Neuronal stem cell (in vitro differentiated cells): Measurements from ENCODE around the gene BEAN1.

Source experiments
- DNase-seq: peaks from one replicate; pipeline ENCODE4 v3.0.0-alpha.2; 2013; ENCODE audit warnings: low spot score
- H2AFZ ChIP-seq: one replicate; pipeline ENCODE4 v1.6.1; 2013; ENCODE audit warnings: mild to moderate bottlenecking, low read length, inconsistent platforms
- H2AK5ac ChIP-seq: 2 replicates; pipeline ENCODE4 v1.6.1; 2013; ENCODE audit warnings: low read depth, mild to moderate bottlenecking, inconsistent platforms, low read length, moderate library complexity, mixed read lengths
- H2BK120ac ChIP-seq: 2 replicates; pipeline ENCODE4 v1.6.1; 2013; ENCODE audit warnings: low read depth, mild to moderate bottlenecking, inconsistent platforms, low read length, moderate library complexity, mixed read lengths
- H2BK12ac ChIP-seq: one replicate; pipeline ENCODE4 v1.6.1; 2013; ENCODE audit warnings: low read length, inconsistent platforms
- H2BK15ac ChIP-seq: 2 replicates; pipeline ENCODE4 v1.6.1; 2013; ENCODE audit warnings: mild to moderate bottlenecking, low read length, inconsistent platforms, mixed read lengths
- H2BK5ac ChIP-seq: one replicate; pipeline ENCODE4 v1.6.1; 2013; ENCODE audit warnings: inconsistent platforms, mild to moderate bottlenecking, low read length, moderate library complexity
- H3K14ac ChIP-seq: one replicate; pipeline ENCODE4 v1.6.1; 2013; ENCODE audit warnings: low read length, inconsistent platforms
- H3K18ac ChIP-seq: 2 replicates; pipeline ENCODE4 v1.6.1; 2013; ENCODE audit warnings: low read length, inconsistent platforms
- H3K23ac ChIP-seq: 2 replicates; pipeline ENCODE4 v1.6.1; 2013; ENCODE audit warnings: low read depth, mild to moderate bottlenecking, mixed read lengths, low read length, inconsistent platforms; ENCODE audit not compliant: poor library complexity
- H3K27ac ChIP-seq: replicated peaks from 3 replicates; pipeline ENCODE4 v1.5.1; 2013; ENCODE audit warnings: low read length, inconsistent platforms
- H3K27me3 ChIP-seq, 3 experiments: 2 replicates each; pipeline ENCODE4 v1.6.1; 2013; ENCODE audit warnings: low read length in 3 of 3, mild to moderate bottlenecking in 2 of 3, inconsistent platforms in 1 of 3, low read depth in 1 of 3, mixed read lengths in 1 of 3, moderate library complexity in 1 of 3; ENCODE audit not compliant: control insufficient read depth in 3 of 3, insufficient read depth in 3 of 3
- H3K36me3 ChIP-seq, 2 donors: replicated peaks in 1 of 2; 2 replicates each; pipeline ENCODE4 v1.6.1; 2013; ENCODE audit warnings: low read length in 2 of 2; ENCODE audit not compliant: control insufficient read depth in 2 of 2, insufficient read depth in 2 of 2
- H3K4ac ChIP-seq: 2 replicates; pipeline ENCODE4 v1.6.1; 2013; ENCODE audit warnings: inconsistent platforms, mild to moderate bottlenecking, low read length, moderate library complexity
- H3K4me1 ChIP-seq, 2 donors: 1 replicate in 1 of 2; 2 replicates in 1 of 2; pipeline ENCODE4 v1.6.1; 2013; ENCODE audit warnings: low read length in 2 of 2, low read depth in 1 of 2; ENCODE audit not compliant: control insufficient read depth in 2 of 2, insufficient read depth in 1 of 2
- H3K4me2 ChIP-seq: one replicate; pipeline ENCODE4 v1.6.1; 2013; ENCODE audit warnings: mild to moderate bottlenecking, low read length, inconsistent platforms; ENCODE audit not compliant: insufficient read depth, poor library complexity, severe bottlenecking
- H3K4me3 ChIP-seq, 2 donors: 2 replicates each; pipeline ENCODE4 v1.5.1; 2013; ENCODE audit warnings: low read length in 2 of 2, mild to moderate bottlenecking in 2 of 2, inconsistent platforms in 1 of 2, moderate library complexity in 1 of 2
- H3K79me1 ChIP-seq: one replicate; pipeline ENCODE4 v1.6.1; 2013; ENCODE audit warnings: low read depth, mild to moderate bottlenecking, inconsistent platforms, low read length, moderate library complexity
- H3K9ac ChIP-seq: one replicate; pipeline ENCODE4 v1.6.1; 2013; ENCODE audit warnings: mild to moderate bottlenecking, low read depth, low read length, inconsistent platforms; ENCODE audit not compliant: poor library complexity
- H3K9me3 ChIP-seq, 2 donors: replicated peaks in 1 of 2; 2 replicates each; pipeline versions ENCODE3 to v1.6.1; 2013; ENCODE audit warnings: low read length in 2 of 2, mild to moderate bottlenecking in 2 of 2, inconsistent platforms in 1 of 2, low read depth in 1 of 2, mixed read lengths in 1 of 2, moderate library complexity in 1 of 2; ENCODE audit not compliant: control insufficient read depth in 2 of 2, insufficient read depth in 1 of 2
- H4K8ac ChIP-seq: one replicate; pipeline ENCODE4 v1.6.1; 2013; ENCODE audit warnings: low read depth, mild to moderate bottlenecking, inconsistent platforms, low read length, moderate library complexity
- H4K91ac ChIP-seq: one replicate; pipeline ENCODE4 v1.6.1; 2013; ENCODE audit warnings: low read length, low read depth, mild to moderate bottlenecking, inconsistent platforms; ENCODE audit not compliant: poor library complexity
- WGBS, 2 donors: extraction: QIAGEN DNeasy Blood & Tissue Kit; methylation state at CpG; one replicate each; pipeline ENCODE4 v1.1.7; 2013; ENCODE audit warnings: missing lambda C conversion rate in 2 of 2, mixed read lengths in 1 of 2; ENCODE audit not compliant: insufficient read length in 2 of 2, insufficient replicate concordance in 1 of 2; ENCODE audit errors: extremely low coverage in 2 of 2; 5-methylcytosine and 5-hydroxymethylcytosine counted together

Gene BEAN1

DNA sequence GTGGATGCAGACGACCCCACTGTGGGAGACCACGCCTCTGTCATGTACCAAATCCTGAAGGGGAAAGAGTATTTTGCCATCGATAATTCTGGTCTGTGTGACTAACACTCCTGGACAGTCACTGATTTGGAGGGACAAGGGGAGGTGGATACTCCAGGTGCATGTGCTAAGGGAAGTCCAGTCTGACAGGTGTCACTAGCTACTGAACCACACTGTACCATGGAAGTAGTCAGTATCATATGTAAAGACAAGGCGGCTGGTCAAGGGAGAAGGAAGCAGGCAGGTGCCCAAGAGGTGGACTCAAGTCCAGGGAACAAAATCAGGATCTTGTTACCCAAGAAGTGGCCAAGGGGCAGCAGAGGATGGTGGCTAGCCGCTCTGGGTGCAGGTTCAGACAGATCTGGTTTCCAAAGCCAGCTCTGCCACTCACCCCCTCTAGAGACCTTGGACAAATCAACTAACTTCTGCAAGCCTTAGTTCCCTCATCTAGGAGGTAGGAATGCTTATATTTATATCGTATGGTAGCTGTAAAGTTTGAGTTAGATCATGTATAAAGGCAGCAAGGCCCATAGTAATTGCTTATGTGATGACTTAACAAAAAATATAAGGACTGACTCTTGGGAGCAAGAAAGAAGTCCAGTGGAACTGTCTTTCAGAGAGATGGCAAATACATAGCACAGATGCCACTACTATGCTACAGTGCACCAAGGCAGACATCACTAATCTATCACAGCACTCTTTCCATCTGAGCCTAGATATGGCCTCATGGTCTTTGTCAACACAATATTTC lies 38.5 kb upstream of the BEAN1 start:
- no CpG with 5 or more reads among the region's 6 CpGs for WGBS, 2 donors
- Histone ChIP-seq H3K27ac (no peak overlapping the region), H2AK5ac (no peak overlapping the region), H3K18ac (no peak overlapping the region), H3K4me2 (no peak overlapping the region), H3K23ac (no peak overlapping the region), H3K14ac (no peak overlapping the region), H4K8ac (no peak overlapping the region), H2BK5ac (peak overlapping the region; percentile 2), H2BK15ac (no peak overlapping the region), H3K36me3 (no peaks in the 10 kb centered on the region), H3K4me1 (peaks cover 0 to 1% of the 10 kb centered on the region in 2 donors), H3K9ac (no peak overlapping the region), H3K79me1 (no peaks in the 10 kb centered on the region), H2BK120ac (no peak overlapping the region), H2BK12ac (no peak overlapping the region), H3K9me3 (no peaks in the 10 kb centered on the region), H2AFZ (no peak overlapping the region), H4K91ac (no peak overlapping the region), H3K4ac (no peak overlapping the region), H3K27me3 (peaks cover 0 to under 1% (median 0%) of the 10 kb centered on the region in 3 experiments), H3K4me3 (no peak overlapping the region)
- DNase-seq, result no peak

DNA sequence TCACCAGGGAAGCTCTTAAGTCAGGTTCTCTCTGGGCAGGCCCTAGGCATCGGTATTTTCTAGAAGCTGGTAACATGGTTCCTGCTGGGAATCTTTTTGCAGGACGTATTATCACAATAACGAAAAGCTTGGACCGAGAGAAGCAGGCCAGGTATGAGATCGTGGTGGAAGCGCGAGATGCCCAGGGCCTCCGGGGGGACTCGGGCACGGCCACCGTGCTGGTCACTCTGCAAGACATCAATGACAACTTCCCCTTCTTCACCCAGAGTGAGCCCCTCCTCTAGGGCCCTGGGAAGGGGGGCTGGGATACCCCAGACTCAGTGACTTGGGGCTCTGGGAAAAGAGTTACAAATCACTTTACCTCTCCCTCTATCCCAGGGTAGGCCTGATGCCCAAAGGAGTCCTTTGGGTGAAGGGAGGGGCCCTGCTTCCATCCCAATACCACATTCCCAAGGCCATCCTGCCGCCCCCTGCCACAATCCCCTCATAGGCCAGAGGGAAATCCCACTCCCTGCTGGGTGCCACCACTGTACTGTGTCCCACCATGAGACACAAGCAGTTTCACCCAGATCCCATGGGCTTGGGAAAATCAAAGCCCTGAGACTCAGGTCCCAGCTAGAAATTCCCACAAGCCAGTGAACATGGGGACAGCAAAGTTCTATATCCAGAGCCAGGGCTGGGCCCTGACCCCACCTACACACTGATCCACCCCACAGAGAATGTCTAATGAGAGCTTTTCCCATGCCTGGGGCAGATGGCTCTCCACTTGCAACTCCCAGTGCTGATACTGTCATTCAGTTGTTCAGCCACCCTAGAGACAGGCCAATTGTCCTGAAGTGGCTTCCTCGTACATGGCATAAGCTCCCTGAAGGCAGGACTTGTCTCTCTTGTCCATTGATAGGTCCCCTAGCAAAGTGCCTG lies 37.6 kb upstream of the BEAN1 start:
- Histone ChIP-seq H3K9ac (no peak overlapping the region), H3K4ac (no peak overlapping the region), H4K8ac (no peak overlapping the region), H3K79me1 (no peaks in the 10 kb centered on the region), H2BK120ac (no peak overlapping the region), H2BK12ac (no peak overlapping the region), H3K18ac (peak overlapping the region; percentile 21), H2BK5ac (no peak overlapping the region), H3K27ac (no peak overlapping the region), H3K23ac (no peak overlapping the region), H3K4me3 (no peak overlapping the region), H3K27me3 (no peaks in the 10 kb centered on the region), H3K4me2 (no peak overlapping the region), H3K36me3 (no peaks in the 10 kb centered on the region), H2BK15ac (no peak overlapping the region), H3K4me1 (no peaks in the 10 kb centered on the region), H2AK5ac (no peak overlapping the region), H3K9me3 (no peaks in the 10 kb centered on the region), H2AFZ (no peak overlapping the region), H4K91ac (no peak overlapping the region), H3K14ac (no peak overlapping the region)
- no peak for DNase-seq
- no CpG with 5 or more reads among the region's 13 CpGs for WGBS, 2 donors

- WGBS, 2 donors, result no CpG with 5 or more reads among the region's 14 CpGs
- H2AK5ac ChIP-seq, result no peak overlapping the region
- no peak overlapping the region for H2BK12ac ChIP-seq
- H3K18ac ChIP-seq, result no peak overlapping the region
- H3K9ac ChIP-seq, result no peak overlapping the region
- H3K14ac ChIP-seq, result no peak overlapping the region
- H3K27ac ChIP-seq, result no peak overlapping the region
- no peaks in the 10 kb centered on the region for H3K36me3 ChIP-seq
- no peaks in the 10 kb centered on the region for H3K27me3 ChIP-seq
- H2AFZ ChIP-seq, result no peak overlapping the region
- H3K79me1 ChIP-seq, result no peaks in the 10 kb centered on the region
- no peak overlapping the region for H2BK15ac ChIP-seq
- no peak overlapping the region for H2BK120ac ChIP-seq
- H2BK5ac ChIP-seq, result no peak overlapping the region
- H4K8ac ChIP-seq, result no peak overlapping the region
- no peak overlapping the region for H3K4me2 ChIP-seq
- no peak overlapping the region for H3K23ac ChIP-seq
- H3K9me3 ChIP-seq, result no peaks in the 10 kb centered on the region
- no peak overlapping the region for H3K4ac ChIP-seq
- DNase-seq, result no peak
- H4K91ac ChIP-seq, result no peak overlapping the region
- no peaks in the 10 kb centered on the region for H3K4me1 ChIP-seq
- no peak overlapping the region for H3K4me3 ChIP-seq
These were observed 36.6 kb upstream of the BEAN1 start for GRCh38 chr16:66390346-66391108.
